ENCODE measurements around the gene KLHL41.

The KLHL41 gene

DNA sequence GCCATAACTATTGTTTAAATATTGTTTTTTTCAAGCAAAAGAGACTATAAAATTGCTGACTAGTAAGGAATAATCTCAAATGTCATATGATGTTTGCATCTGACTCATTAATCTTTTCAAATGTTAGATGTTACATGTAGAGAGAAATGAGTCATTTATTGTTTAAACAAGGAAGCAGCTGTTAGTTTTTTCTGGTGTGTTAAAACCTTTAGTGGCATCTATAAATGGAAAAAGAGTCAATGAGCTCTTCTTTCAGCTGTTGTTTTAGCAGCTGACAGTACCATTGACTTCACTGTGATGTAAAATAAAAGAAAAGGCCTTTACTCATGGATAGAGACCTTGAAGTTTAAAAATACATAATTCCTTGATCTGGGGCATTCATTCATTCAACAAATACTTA is 1.8 kb upstream of the KLHL41 start:
- H3K9me3 ChIP-seq (ENCODE audit: insufficient read depth, low read length, severe bottlenecking) = no peaks in the 10 kb centered on the region
- no peak overlapping the region for H3K27ac ChIP-seq (ENCODE audit: low read length)
- no peaks in the 10 kb centered on the region for H3K79me2 ChIP-seq (ENCODE audit: insufficient read depth, low read length)
- no peaks in the 10 kb centered on the region for H3K4me1 ChIP-seq (ENCODE audit: insufficient read depth, low read length)
- TF ChIP-seq CTCF (IDR thresholded peaks at IDR 0.05; ENCODE audit: borderline replicate concordance, extremely low read depth, low read length, poor library complexity, severe bottlenecking) = no peak
- no peak overlapping the region for H3K9ac ChIP-seq (ENCODE audit: low read depth, low read length)
- no peak for ATAC-seq (ENCODE audit: insufficient read depth, low read depth)
- H4K20me1 ChIP-seq (ENCODE audit: insufficient read depth, low read length) = no peaks in the 10 kb centered on the region
- H2AFZ ChIP-seq (ENCODE audit: low read depth, low read length) = no peak overlapping the region
- no peaks in the 10 kb centered on the region for H3K27me3 ChIP-seq (ENCODE audit: insufficient read depth, low read length, poor library complexity)
- no peak for DNase-seq
- no peak overlapping the region for H3K4me2 ChIP-seq (ENCODE audit: insufficient read depth, low read length)
- H3K4me3 ChIP-seq (ENCODE audit: low read depth in 1 of 2, low read length in 2 of 2) = no peak overlapping the region
- no peaks in the 10 kb centered on the region for H3K36me3 ChIP-seq (ENCODE audit: insufficient read depth, low read length)

- no peak overlapping the region for H3K27ac ChIP-seq (ENCODE audit: low read length)
- TF ChIP-seq EZH2 (IDR thresholded peaks at IDR 0.05; ENCODE audit: borderline replicate concordance, low read depth, low read length, severe bottlenecking) (no peak), CTCF (IDR thresholded peaks at IDR 0.05; ENCODE audit: borderline replicate concordance, extremely low read depth, low read length, poor library complexity, severe bottlenecking) (no peak)
- DNase-seq (no peak), ATAC-seq (ENCODE audit: insufficient read depth, low read depth) (no peak)
- no peak overlapping the region for H3K4me3 ChIP-seq (ENCODE audit: low read depth in 1 of 2, low read length in 2 of 2)
- H3K4me1 ChIP-seq (ENCODE audit: insufficient read depth, low read length) = no peaks in the 10 kb centered on the region
- no peak overlapping the region for H3K4me2 ChIP-seq (ENCODE audit: insufficient read depth, low read length)
- H3K9me3 ChIP-seq (ENCODE audit: insufficient read depth, low read length, severe bottlenecking) = no peaks in the 10 kb centered on the region
- no peak overlapping the region for H2AFZ ChIP-seq (ENCODE audit: low read depth, low read length)
- no peak overlapping the region for H3K9ac ChIP-seq (ENCODE audit: low read depth, low read length)
- no peaks in the 10 kb centered on the region for H3K27me3 ChIP-seq (ENCODE audit: insufficient read depth, low read length, poor library complexity)
- H3K36me3 ChIP-seq (ENCODE audit: insufficient read depth, low read length) = no peaks in the 10 kb centered on the region
- no peaks in the 10 kb centered on the region for H3K79me2 ChIP-seq (ENCODE audit: insufficient read depth, low read length)
- no peaks in the 10 kb centered on the region for H4K20me1 ChIP-seq (ENCODE audit: insufficient read depth, low read length)
Measured at GRCh38 chr2:169509955-169510354, 453 bp downstream of the KLHL41 start.

DNA sequence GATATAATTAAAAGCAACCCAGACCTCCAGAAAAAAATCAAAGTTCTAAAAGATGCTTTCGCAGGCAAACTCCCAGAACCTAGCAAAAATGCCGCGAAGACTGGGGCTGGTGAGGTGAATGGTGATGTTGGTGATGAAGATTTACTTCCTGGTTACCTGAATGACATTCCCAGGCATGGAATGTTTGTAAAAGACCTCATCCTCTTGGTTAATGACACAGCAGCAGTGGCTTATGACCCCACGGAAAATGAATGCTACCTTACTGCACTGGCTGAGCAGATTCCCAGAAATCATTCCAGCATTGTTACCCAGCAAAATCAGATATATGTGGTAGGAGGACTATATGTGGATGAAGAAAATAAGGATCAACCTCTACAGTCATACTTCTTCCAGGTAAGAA is 994 bp downstream of the KLHL41 start:
- Histone ChIP-seq H2AFZ (ENCODE audit: low read depth, low read length) (no peak overlapping the region), H3K79me2 (ENCODE audit: insufficient read depth, low read length) (no peaks in the 10 kb centered on the region), H3K4me2 (ENCODE audit: insufficient read depth, low read length) (no peak overlapping the region), H3K9ac (ENCODE audit: low read depth, low read length) (no peak overlapping the region), H3K36me3 (ENCODE audit: insufficient read depth, low read length) (no peaks in the 10 kb centered on the region), H4K20me1 (ENCODE audit: insufficient read depth, low read length) (no peaks in the 10 kb centered on the region), H3K4me3 (ENCODE audit: low read depth in 1 of 2, low read length in 2 of 2) (no peak overlapping the region), H3K9me3 (ENCODE audit: insufficient read depth, low read length, severe bottlenecking) (no peaks in the 10 kb centered on the region), H3K27me3 (ENCODE audit: insufficient read depth, low read length, poor library complexity) (no peaks in the 10 kb centered on the region), H3K4me1 (ENCODE audit: insufficient read depth, low read length) (no peaks in the 10 kb centered on the region), H3K27ac (ENCODE audit: low read length) (no peak overlapping the region)
- TF ChIP-seq CTCF (IDR thresholded peaks at IDR 0.05; ENCODE audit: borderline replicate concordance, extremely low read depth, low read length, poor library complexity, severe bottlenecking) (no peak), EZH2 (IDR thresholded peaks at IDR 0.05; ENCODE audit: borderline replicate concordance, low read depth, low read length, severe bottlenecking) (no peak)
- ATAC-seq (ENCODE audit: insufficient read depth, low read depth) (no peak), DNase-seq (no peak)

DNA sequence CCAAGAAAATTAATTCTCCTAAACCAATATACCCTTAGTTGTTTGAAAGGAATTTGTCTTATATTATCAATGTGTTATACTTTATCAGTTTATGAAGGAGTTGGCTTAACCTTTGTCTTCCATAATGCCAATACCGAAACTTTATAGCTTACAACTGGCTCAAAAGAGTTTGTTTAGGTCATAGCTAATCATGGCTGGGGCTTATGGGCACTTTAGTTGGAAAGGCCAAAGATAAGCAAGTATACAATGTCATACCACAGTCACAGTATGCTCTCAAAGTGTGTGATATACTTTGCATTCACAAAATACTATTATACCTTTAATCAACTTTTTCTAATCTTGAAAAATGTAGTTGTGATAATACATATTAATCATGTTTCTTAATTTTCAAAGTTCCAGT is 2.3 kb downstream of the KLHL41 start:
- DNase-seq = no peak
- Histone ChIP-seq H3K79me2 (ENCODE audit: insufficient read depth, low read length) (no peaks in the 10 kb centered on the region), H3K4me3 (ENCODE audit: low read depth in 1 of 2, low read length in 2 of 2) (no peak overlapping the region), H3K9ac (ENCODE audit: low read depth, low read length) (no peak overlapping the region), H3K4me1 (ENCODE audit: insufficient read depth, low read length) (no peaks in the 10 kb centered on the region), H3K27ac (ENCODE audit: low read length) (no peak overlapping the region), H3K36me3 (ENCODE audit: insufficient read depth, low read length) (no peaks in the 10 kb centered on the region), H2AFZ (ENCODE audit: low read depth, low read length) (no peak overlapping the region), H3K27me3 (ENCODE audit: insufficient read depth, low read length, poor library complexity) (no peaks in the 10 kb centered on the region), H3K9me3 (ENCODE audit: insufficient read depth, low read length, severe bottlenecking) (no peaks in the 10 kb centered on the region), H4K20me1 (ENCODE audit: insufficient read depth, low read length) (no peaks in the 10 kb centered on the region), H3K4me2 (ENCODE audit: insufficient read depth, low read length) (no peak overlapping the region)
- ATAC-seq (ENCODE audit: insufficient read depth, low read depth) = no peak
- TF ChIP-seq EZH2 (IDR thresholded peaks at IDR 0.05; ENCODE audit: borderline replicate concordance, low read depth, low read length, severe bottlenecking) = no peak
- TF ChIP-seq CTCF (IDR thresholded peaks at IDR 0.05; ENCODE audit: borderline replicate concordance, extremely low read depth, low read length, poor library complexity, severe bottlenecking) = no peak
